Stimulated activated CD4-positive, alpha-beta T cell treated with anti-CD3 and anti-CD28 coated beads, Interleukin-2, amount 100 ng/mL, for 24 hours (primary cell): ENCODE results near the gene TPCN1.
A peak's percentile ranks its signal among the peaks of the same experiment; 100 is the strongest.

Experiments
- DNase-seq, 2 donors: peaks; one replicate each; pipeline ENCODE4 v3.0.0-alpha.2; 2020

The TPCN1 gene

GRCh38 chr12:113226696-113227568 is 5.7 kb downstream of the TPCN1 start:
- no peak for DNase-seq

GRCh38 chr12:113227686-113228391 is 6.6 kb downstream of the TPCN1 start:
- no peak for DNase-seq

- no peak for DNase-seq
Measured at GRCh38 chr12:113228394-113229028, 7.2 kb downstream of the TPCN1 start.

DNA sequence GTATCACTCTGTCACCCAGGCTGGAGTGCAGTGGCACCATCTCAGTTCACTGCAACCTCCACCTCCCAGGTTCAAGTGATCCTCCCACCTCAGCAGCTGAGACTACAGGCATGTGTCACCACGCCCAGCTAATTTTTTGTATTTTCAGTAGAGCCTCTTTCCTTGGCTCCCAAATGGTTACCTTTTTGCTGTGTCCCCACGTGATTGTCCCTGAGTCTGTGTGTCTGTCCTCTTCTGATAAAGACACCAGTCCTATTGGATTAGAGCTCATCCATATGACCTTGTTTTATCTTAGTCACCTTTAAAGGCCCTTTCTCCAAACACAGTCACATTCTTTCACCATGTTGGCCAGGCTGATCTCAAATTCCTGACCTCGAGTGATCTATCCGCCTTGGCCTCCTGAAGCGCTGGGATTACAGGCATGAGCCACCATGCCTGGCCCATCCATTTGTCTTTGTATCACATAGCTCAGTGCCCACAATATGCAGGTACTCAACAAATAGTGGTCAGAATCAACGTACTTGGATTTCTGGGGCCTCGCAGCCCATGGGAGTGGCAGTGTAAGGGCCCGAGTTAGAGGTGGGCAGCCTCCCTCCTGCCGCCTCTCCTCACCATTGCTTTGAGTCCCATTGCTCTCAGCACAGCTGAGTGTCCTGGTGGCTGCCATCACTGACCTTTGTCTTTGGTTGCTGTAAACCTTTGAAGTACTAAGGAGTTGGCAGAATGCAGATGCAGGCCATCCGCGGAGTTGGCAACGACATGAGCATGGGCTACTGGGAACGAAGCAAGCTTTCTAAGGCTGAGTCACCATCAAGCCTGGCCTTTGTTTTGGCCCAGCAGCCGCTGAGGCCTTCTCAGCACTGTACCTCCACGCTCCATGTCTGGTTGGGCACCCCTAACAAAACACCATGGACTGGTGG is 9.3 kb downstream of the TPCN1 start:
- DNase-seq, result peak in 1 of 2 donors; percentile 22

- no peak for DNase-seq
Measured at GRCh38 chr12:113231235-113232088, 10.2 kb downstream of the TPCN1 start.

- DNase-seq, result no peak
Measured at GRCh38 chr12:113232089-113232839, 11.0 kb downstream of the TPCN1 start.

DNA sequence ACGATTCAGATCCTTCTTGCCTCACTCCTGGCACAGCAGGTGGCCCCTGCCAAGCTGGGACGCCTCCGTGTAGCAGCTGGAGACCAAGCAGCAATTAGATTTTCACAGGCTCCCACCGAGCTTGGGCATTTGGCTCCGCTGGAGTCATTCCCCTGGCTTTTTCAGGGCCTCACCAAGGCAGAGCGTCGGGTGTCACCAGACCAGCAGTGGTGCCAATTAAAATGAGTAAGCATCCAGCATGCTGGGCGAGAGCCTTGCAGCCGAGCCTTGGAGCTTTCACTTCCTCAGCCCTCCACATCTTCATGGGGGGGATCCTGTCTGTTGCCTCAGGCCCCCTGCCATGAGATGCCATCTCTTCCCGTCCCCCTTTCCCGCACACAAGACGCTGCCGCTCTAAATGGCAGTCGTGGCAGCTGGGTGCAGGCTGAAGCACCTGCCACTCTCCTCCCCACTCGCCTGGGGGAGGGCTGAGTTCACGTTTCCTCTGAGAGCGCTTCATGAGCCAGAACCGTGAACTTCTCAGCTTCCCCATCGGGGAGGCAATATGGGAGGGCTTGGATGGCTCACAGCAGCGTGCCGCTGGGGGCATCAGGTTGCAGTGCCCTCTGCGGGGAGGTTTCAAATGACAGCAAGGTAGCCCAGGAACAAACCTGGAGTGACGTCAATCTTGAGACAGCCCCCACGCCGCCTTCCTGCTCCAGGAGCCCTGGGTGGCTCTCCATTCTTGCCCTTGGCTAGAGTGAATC is 11.7 kb downstream of the TPCN1 start:
- peak; percentile 59 to 61 for DNase-seq

DNA sequence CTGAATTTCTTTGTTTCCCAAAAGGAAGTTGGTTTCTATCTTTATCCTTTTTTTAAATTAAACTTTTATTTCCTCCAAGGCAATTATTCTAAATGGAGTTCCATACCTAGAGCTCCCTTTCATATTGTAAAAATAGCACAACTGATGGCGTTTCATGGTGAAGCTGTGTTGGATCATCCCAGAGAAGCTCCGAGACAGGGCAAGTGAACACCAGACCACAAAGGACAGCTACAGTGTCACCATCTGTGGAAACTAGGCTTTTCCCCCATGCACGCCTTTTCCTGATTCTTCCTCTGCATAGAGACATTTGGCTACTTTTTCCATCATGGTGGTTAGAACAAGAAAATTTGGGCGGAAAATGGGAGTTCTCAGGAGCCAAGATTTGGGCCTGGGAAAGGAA is 12.7 kb downstream of the TPCN1 start:
- DNase-seq, result no peak

- no peak for DNase-seq
Measured at GRCh38 chr12:113234483-113234882, 13.2 kb downstream of the TPCN1 start.

DNA sequence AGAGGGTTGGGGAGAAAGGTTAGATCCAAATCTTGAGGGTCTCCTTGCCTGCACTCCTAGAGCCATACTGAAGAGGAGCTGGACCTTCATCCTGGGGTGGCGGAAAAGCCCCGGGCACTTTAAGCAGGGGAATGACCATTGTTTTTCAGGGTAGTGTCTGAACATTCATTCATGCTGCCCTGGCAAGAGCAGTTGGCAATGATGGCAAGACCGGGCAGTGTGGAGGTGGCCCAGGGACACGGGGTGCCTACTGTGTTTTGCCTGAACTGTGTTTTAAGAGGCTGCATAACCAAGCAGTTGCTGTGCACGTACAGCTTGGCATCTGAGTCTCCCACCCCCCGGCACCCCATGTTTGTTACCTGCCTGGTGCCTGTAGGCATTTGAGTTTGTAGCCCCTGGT is 14.7 kb downstream of the TPCN1 start:
- no peak for DNase-seq

DNA sequence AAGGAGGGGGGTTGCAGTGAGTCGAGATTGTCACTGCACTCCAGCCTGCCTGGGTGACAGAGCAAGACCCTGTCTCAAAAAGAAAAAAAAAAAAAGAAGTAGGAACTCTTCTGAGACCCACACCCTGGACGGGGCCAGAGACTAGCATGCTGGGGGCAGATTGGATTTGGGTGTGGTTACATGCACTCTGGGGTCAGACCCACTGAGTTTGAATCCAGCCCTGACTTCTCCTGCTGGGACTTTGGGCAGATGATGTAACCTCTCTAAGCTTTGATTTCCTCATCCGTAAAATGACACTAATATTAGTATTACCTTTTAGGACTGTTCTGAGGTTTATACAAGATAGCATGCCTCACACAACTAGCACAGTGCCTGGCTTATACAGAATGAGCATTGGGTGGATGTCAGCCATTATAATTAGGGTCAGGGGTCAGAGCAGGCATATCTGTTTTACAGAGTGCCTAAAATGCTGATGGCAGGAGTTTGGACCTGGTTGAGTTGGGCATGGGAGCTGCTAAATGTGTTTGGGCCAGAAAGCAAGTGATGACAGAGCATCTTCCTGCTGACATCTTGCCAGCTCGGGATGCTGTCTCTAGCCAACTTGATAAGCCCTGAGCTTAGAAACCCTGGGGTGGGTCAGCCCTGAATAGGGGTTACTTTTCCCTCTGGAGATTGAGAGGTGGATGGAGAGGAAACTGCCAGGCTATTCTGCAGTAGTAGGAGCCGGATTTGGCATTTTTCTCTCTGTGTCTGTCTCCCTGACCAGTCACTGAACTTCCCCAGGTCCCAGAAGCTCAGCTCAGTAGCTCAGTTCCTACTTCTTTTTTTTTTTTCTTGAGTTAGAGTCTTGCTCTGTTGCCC is 15.5 kb downstream of the TPCN1 start:
- DNase-seq, result no peak

- no peak for DNase-seq
Measured at GRCh38 chr12:113237748-113238147, 16.5 kb downstream of the TPCN1 start.

DNA sequence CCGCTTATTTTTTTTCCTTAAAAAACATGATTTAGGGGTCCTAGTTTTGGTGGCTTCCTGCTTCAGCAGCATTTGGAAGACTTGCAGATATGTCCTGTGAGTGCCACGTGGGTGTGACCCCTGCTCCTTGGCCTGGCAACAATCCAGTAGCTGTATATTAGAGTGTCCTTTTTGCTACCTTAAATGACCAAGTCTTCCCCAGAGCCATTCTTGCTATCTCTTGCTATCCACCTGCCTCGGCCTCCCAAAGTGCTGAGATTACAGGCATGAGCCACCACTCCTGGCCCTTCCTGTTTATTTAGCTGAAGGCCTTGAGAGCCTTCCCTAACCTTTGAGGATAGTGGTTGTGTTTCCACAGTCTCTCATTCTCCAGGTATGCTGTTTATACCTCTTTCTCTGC is 17.0 kb downstream of the TPCN1 start:
- no peak for DNase-seq

DNA sequence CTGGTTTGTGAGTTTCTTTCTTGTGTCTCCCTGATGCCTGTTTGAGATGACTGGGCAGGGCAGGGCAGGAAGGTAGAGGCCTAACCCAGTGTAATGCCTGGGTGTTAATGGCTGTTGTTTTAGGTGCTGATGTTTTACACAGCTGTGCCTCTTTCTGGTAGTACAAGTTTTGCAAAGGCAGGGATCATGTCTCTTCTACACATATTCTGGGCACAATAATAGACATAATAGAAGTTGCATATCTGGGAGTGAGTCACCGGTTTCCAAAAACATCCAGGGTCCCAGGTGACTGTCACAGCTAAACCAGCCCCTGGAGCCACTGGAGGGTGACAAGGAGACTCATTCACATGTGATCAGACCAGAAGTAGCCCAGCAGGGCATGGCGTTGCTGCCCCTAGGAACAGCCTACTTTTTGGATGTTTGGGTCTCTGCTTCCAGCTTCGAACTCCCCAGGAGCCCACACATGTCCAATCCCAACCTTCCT is 18.1 kb downstream of the TPCN1 start:
- DNase-seq, result no peak

DNA sequence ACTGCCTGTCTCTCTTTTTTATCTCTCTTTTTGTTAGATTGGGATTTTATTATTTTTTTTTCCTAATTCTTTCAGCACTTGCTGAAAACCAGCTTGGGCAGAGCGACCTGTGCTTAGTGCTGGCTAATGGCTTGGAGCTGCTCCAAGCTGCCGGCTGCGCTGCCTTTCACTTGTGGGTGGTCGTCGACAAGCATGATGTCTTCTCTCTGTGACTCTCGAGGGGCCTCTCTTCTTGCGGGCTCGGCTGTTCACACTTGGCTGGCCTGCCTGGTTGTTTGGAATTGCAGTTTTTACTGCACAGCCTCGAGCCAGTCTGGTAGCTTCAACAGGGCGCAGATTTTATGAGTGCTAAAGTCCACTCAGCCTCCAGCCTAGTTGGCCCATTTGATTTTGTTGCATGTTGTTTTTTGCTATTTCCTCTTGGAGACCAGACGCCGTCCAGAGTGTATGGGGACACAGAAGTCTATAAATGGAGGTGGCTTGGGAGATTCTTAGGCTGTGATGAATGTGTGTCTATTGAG is 18.6 kb downstream of the TPCN1 start:
- no peak for DNase-seq

GRCh38 chr12:113240395-113240794 is 19.1 kb downstream of the TPCN1 start:
- DNase-seq, result no peak

DNA sequence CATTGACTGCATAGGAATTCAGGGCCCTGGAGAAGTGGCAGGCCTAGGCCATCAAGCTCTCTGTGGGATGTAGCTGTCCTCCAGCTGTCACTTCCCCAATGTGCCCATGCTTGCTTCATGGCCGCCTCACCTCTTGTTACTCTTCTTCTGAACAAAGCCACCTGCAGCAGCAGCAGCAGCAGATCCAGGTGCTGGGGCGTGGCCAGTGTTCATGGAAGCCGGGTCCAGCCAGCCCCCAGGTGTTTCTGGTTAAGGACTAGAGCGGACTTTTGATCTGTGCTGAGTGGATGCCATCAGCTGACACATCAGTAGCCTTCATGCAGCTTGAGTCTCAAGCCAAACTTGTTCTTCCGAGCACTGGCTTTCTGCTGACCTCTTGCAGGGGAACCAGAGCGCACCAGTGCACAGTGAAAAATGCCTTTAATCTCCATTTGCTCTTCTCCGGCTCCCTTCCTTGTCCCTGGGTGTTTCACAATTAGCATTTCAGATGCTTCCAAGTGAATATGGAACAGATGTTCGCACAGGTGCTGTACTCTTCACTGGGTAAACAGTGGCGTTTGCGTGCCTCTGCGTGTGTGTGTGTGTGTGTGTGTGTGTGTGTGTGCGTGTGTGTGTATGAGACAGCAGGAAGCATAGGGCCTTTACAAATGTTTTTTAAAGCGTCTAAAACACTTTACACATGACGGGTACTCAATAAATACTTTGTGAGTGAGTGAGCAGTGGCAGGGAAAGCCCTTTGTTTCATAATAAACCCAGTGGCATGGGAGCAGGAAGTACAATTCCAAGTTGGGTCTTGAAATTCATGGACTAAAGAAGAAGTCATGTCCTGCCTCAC is 20.1 kb downstream of the TPCN1 start:
- DNase-seq, result no peak

GRCh38 chr12:113242026-113242418 is 20.8 kb downstream of the TPCN1 start:
- DNase-seq, result no peak
